ENCODE measurements around the gene UBTF. TPM values are rescaled to one million over a fixed set of nuclear protein-coding genes. Genes with fewer than 3 reads are reported as not detected.
A peak's percentile ranks its signal among the peaks of the same experiment; 100 is the strongest.

UBTF gene
- total and polyA plus RNA-seq, 2 of the 4 experiments (the other 2 are of a cell fraction): 29.7 to 42.1 TPM

DNA sequence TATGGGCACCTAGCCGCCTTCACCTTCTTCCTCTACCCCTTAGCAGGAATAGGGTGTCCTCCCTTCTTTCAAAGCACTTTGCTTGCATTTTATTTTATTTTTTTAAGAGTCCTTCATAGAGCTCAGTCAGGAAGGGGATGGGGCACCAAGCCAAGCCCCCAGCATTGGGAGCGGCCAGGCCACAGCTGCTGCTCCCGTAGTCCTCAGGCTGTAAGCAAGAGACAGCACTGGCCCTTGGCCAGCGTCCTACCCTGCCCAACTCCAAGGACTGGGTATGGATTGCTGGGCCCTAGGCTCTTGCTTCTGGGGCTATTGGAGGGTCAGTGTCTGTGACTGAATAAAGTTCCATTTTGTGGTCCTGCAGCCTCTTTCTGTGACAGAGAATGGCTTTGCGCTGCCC is 28.1 kb downstream of the UBTF start:
- in situ Hi-C loops (cut with MboI; ENCODE audit: low sequenced_read_pairs): no loop called here
- no peaks in the 10 kb centered on the region for H3K9me3 ChIP-seq (ENCODE audit: control insufficient read depth, insufficient read depth, low read length)
- no CpG with 5 or more reads among the region's 5 CpGs for WGBS, 2 experiments (ENCODE audit: extremely low coverage in 2 of 2, insufficient read length in 1 of 2)

More for the DNA sequence above, 28.1 kb downstream of the UBTF start:
- Histone ChIP-seq H2BK5ac (ENCODE audit: low read depth, low read length, poor library complexity, severe bottlenecking) (no peak overlapping the region), H3K27ac (ENCODE audit: insufficient read depth, low read length) (no peak overlapping the region), H2AK9ac (replicated peaks; ENCODE audit: low read depth, low read length, poor library complexity) (peak overlapping the region; percentile 6), H3K14ac (replicated peaks; ENCODE audit: low read depth, low read length) (no peak overlapping the region), H3K4ac (ENCODE audit: low read depth, low read length) (no peak overlapping the region), H4K91ac (ENCODE audit: insufficient read depth, low read depth, low read length) (no peak overlapping the region), H3K36me3 (ENCODE audit: control insufficient read depth, insufficient read depth, low read length) (peaks cover 59% of the 10 kb centered on the region), H4K20me1 (ENCODE audit: insufficient read depth, low read length) (no peaks in the 10 kb centered on the region), H3K9ac (ENCODE audit: low read depth, low read length) (no peak overlapping the region), H4K8ac (ENCODE audit: low read depth in 2 of 2, low read length in 2 of 2) (peak overlapping the region in 1 of 2 experiments; percentile 10; a peak in 1 of 4 replicates), H2BK20ac (ENCODE audit: low read depth, low read length) (no peak overlapping the region), H3K79me1 (ENCODE audit: low read depth in 1 of 2, low read length in 2 of 2) (peaks cover 22 to 57% of the 10 kb centered on the region in 2 experiments), H3K9me1 (ENCODE audit: insufficient read depth, low read length) (no peaks in the 10 kb centered on the region), H2BK15ac (ENCODE audit: low read depth, low read length) (no peak overlapping the region), H2AK5ac (ENCODE audit: low read depth, low read length) (no peak overlapping the region), H4K5ac (ENCODE audit: low read depth, low read length) (no peak overlapping the region; the same call in 1 of the 2 replicates), H3K4me3 (ENCODE audit: insufficient read depth, low read depth, low read length) (no peak overlapping the region), H3K27me3 (ENCODE audit: control insufficient read depth, insufficient read depth, low read length) (no peaks in the 10 kb centered on the region), H3K4me2 (ENCODE audit: low read depth, low read length) (no peak overlapping the region), H3K23ac (ENCODE audit: low read depth, low read length) (no peak overlapping the region), H2BK120ac (ENCODE audit: low read depth, low read length) (no peak overlapping the region), H3K56ac (ENCODE audit: extremely low read depth, insufficient read depth, low read length) (no peak overlapping the region), H3K18ac (ENCODE audit: low read depth, low read length) (no peak overlapping the region), H2AFZ (replicated peaks; ENCODE audit: low read length, poor library complexity) (no peak overlapping the region), H3K4me1 (ENCODE audit: control insufficient read depth, insufficient read depth, low read length) (peaks cover 2% of the 10 kb centered on the region; the same call in 1 of the 2 replicates)
- intact Hi-C loops (cut with micrococcal nuclease): no loop called here
- DNase-seq (no peak), ATAC-seq (ENCODE audit: low read depth) (no peak)
- ChIA-PET CTCF (no interaction called here), POLR2A (ENCODE audit: unreplicated experiment) (no interaction called here)
- dilution Hi-C loops (cut with HindIII; ENCODE audit: low sequenced_read_pairs, unreplicated experiment): no loop called here
- TF ChIP-seq FOS (IDR thresholded peaks at IDR 0.05; ENCODE audit: low read depth, low read length): no peak
- TF ChIP-seq BHLHE40 (IDR thresholded peaks at IDR 0.05; ENCODE audit: low read depth, low read length): no peak
- TF ChIP-seq POLR2A (IDR thresholded peaks at IDR 0.05; ENCODE audit: low read depth, low read length): no peak
- TF ChIP-seq, protein P1, sequence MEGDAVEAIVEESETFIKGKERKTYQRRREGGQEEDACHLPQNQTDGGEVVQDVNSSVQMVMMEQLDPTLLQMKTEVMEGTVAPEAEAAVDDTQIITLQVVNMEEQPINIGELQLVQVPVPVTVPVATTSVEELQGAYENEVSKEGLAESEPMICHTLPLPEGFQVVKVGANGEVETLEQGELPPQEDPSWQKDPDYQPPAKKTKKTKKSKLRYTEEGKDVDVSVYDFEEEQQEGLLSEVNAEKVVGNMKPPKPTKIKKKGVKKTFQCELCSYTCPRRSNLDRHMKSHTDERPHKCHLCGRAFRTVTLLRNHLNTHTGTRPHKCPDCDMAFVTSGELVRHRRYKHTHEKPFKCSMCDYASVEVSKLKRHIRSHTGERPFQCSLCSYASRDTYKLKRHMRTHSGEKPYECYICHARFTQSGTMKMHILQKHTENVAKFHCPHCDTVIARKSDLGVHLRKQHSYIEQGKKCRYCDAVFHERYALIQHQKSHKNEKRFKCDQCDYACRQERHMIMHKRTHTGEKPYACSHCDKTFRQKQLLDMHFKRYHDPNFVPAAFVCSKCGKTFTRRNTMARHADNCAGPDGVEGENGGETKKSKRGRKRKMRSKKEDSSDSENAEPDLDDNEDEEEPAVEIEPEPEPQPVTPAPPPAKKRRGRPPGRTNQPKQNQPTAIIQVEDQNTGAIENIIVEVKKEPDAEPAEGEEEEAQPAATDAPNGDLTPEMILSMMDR (conservative IDR thresholded peaks at IDR 0.05; ENCODE audit: low read depth, low read length): no peak
- TF ChIP-seq NFE2L2 (IDR thresholded peaks at IDR 0.05; ENCODE audit: low read depth, low read length): no peak
- no peak for TF ChIP-seq CHD1 (IDR thresholded peaks at IDR 0.05; ENCODE audit: low read depth, low read length)
- no peak for TF ChIP-seq SMC3 (IDR thresholded peaks at IDR 0.05; ENCODE audit: low read depth, low read length)
- no peak for TF ChIP-seq RAD21 (IDR thresholded peaks at IDR 0.05; ENCODE audit: low read length)
- TF ChIP-seq MAZ (IDR thresholded peaks at IDR 0.05; ENCODE audit: borderline replicate concordance, low read depth, low read length): no peak
- TF ChIP-seq MAFK (IDR thresholded peaks at IDR 0.05; ENCODE audit: low read depth, low read length): no peak
- no peak for TF ChIP-seq USF2 (IDR thresholded peaks at IDR 0.05; ENCODE audit: low read depth, low read length)
- TF ChIP-seq ELK1 (IDR thresholded peaks at IDR 0.05; ENCODE audit: borderline replicate concordance, low read depth, low read length): no peak
- TF ChIP-seq CEBPB (IDR thresholded peaks at IDR 0.05; ENCODE audit: low read depth, low read length): no peak
- TF ChIP-seq RFX5 (IDR thresholded peaks at IDR 0.05; ENCODE audit: low read depth, low read length): no peak
- TF ChIP-seq RCOR1 (IDR thresholded peaks at IDR 0.05; ENCODE audit: insufficient replicate concordance, low read length): no peak
- no peak for TF ChIP-seq MXI1 (IDR thresholded peaks at IDR 0.05; ENCODE audit: borderline replicate concordance, low read depth, low read length)
- no TSS peak for BruUV-seq (replicated peaks)

Data from IMR-90 (cell line).